GM10266 (cell line): ENCODE measurements around the gene FNDC3B.

Experiments used
- DNase-seq: peaks from one replicate; pipeline ENCODE4 v3.0.0; 2012; ENCODE audit errors: extremely low spot score
- TF ChIP-seq, protein P1 (sequence below): IDR thresholded peaks from 2 replicates; pipeline ENCODE4 v1.5.1; 2012; ENCODE audit warnings: mild to moderate bottlenecking, low read depth; ENCODE audit not compliant: control insufficient read depth, insufficient read depth; ENCODE audit errors: missing control alignments

The FNDC3B gene

DNA sequence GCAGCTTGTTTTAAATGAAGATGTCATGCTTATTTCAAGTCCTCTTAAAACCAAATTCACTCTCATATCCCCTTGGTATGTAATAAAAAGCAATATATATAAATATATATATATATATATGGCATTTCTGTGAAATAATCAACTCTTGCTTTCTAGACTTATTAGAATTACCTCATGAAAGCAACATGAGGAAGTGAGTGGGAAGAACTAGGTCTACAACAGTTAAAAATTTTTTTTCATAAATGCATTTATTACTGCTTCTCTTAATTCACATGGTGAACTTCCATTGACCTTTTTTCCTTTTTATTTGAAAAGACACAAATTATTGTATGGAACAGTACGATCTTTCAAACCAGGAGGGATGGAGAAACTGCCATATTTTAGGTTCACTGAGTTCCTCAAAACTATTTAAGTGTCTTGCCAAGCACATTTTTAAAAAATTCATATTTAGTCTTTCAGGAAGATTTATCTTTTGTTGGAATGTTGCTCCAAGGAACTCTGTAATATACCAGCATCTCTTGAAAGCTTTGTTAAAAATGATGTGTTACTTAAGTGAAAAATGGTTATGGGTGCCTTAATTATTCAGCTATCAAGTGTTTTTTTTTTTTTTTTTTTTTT, 223.7 kb downstream of the FNDC3B start:
- TF ChIP-seq, protein P1, sequence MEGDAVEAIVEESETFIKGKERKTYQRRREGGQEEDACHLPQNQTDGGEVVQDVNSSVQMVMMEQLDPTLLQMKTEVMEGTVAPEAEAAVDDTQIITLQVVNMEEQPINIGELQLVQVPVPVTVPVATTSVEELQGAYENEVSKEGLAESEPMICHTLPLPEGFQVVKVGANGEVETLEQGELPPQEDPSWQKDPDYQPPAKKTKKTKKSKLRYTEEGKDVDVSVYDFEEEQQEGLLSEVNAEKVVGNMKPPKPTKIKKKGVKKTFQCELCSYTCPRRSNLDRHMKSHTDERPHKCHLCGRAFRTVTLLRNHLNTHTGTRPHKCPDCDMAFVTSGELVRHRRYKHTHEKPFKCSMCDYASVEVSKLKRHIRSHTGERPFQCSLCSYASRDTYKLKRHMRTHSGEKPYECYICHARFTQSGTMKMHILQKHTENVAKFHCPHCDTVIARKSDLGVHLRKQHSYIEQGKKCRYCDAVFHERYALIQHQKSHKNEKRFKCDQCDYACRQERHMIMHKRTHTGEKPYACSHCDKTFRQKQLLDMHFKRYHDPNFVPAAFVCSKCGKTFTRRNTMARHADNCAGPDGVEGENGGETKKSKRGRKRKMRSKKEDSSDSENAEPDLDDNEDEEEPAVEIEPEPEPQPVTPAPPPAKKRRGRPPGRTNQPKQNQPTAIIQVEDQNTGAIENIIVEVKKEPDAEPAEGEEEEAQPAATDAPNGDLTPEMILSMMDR, result no peak
- DNase-seq, result no peak

DNA sequence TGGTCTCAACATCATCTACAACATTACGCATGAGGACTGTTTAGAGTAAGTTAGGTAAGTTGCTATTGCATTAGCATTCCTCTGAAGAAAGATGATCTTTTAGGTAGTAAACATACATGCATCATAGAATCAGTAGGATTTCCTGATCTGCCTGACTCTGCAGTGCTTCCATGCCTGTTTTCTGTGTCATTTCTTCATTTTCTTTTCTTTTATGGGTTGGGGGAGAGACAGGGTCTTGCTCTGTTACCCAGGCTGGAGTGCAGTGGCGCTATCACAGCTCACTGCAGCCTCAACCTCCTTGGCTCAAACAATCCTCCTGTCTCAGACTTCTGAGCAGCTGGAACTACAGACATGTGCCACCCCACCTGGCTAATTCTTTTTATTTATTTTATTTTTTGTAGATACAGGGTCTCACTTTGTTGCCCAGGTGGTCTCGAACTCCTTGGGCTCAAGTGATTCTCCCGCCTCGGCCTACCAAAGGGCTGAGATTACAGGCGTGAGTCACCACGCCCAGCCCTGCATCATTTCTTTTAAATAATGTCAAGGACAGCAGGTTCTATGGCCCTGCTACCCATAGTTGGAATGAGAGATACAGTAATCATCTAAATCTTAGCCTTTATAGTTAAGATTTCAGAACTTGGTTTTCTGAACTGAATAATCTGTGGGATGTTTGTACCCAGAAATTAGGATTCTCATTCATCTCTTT, 224.6 kb downstream of the FNDC3B start:
- TF ChIP-seq, protein P1, result no peak
- no peak for DNase-seq

DNA sequence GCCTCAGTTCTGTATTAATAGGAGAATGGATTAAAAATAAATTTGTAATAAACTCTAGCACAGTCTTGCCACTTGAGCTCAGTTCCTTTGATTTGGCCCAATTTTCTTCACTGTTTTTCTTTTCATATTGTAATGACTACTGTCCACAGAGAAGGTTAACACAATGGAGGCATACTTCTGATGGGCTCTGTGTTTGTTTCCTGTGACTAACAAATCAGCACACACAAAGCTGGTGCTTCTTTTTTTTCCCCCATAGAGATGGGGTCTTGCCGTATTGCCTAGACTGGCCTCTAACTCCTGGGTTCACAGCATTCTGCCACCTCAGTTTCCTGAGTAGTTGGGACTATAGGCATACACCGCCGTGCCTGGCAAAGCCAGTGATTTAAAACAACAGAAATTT, 226.7 kb downstream of the FNDC3B start:
- DNase-seq, result no peak
- TF ChIP-seq, protein P1, result no peak

DNA sequence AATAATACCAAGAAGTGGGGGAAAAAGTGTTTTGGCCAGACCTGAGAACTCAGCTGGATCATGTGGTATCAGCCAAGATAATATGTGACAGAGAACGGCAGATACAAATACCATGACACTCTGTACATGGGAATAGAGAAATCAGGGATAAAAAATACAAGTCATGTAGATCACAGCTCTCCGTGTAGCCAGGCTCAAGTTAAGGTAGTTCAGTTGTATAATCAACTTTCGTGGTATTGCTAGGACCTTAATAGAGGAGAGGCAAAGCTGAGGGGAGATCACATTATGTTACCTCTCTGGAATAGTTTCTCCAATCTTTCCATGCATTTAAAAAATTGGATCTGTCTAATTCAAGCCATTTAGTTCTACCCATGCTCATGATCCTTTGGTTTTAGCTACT, 229.0 kb downstream of the FNDC3B start:
- TF ChIP-seq, protein P1, result no peak
- no peak for DNase-seq

DNA sequence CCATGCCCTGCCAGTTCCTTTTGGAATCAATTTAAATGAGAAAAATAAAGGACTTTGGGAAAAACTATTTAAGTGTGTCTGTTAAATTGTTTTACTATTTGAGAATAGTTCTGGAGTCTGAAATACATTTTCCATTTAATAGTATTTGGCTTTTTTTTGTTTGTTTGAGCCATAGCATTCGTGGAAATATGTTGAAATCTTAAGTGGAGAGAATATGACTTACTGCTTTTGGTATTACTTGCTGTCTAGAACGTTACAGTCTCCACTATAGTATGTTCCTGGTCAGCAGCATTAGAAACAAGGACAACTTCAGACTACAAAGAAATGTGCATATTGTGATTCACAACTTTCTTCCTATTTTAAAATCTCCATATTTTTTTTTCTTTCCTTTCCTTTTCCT, 229.5 kb downstream of the FNDC3B start:
- no peak for DNase-seq
- TF ChIP-seq, protein P1, result no peak

DNA sequence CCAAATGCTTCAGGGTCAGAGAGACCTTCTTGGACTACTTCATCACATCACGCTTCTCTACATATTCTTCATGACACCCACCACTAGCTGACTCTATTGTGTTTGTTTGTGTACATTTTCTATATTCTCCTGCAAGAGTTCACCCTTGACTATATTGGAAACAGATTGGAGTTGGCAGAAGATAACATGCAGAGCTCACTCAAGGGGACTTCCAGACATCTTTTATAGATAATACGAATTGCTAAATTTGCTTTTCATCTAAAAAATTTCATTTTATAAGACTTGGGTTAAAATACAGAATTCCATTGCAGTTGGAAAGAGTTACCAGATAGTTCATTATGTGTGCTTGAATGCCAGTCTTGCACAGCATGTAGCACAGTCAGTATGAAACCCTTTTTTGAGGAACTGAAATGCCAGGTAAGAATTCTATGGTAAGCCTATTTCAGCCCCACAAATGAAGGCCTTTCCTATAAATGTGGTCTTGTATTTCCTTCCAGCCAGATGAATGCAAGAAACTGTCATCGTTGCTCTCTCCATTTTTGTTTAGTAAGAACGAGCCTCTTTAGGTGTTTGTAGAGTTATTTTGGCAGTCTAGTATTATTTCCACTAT, 231.3 kb downstream of the FNDC3B start:
- DNase-seq, result peak; percentile 32
- TF ChIP-seq, protein P1, result no peak
